HCT116 (cell line): ENCODE data around the gene MCRIP2. TPM values are rescaled to one million over a fixed set of nuclear protein-coding genes. Genes with fewer than 3 reads are reported as not detected.

Experiments used
- ATAC-seq: fragments of 200-7000 bp; cut with Tn5 transposase; 2 replicates; pipeline ENCODE4 v1.9.1; 2020; ENCODE audit warnings: mild to moderate bottlenecking, moderate library complexity
- BruUV-seq: library from RNA; stranded (reverse); fragments of 400-500 nt; replicated peaks from 2 replicates; lab custom pipeline; 2021; lab: Mats Ljungman, UMichigan
- CTCF ChIA-PET: fragments of 300-600 bp; sonication (Branson Sonifier 250); formaldehyde crosslinking; loops from one replicate; lab custom pipeline; 2021; ENCODE audit warnings: antibody characterized with exemption; lab: Charles Lee
- POLR2A ChIA-PET: fragments of 300-600, 350-600 bp; sonication (Branson Sonifier 250); formaldehyde crosslinking; loops from one replicate; lab custom pipeline; 2021; ENCODE audit warnings: antibody characterized with exemption; lab: Charles Lee
- RAD21 ChIA-PET, 2 experiments: fragments of 300-600 bp; sonication (Branson Sonifier 250); formaldehyde crosslinking; loops; one replicate each; lab custom pipeline; 2023; ENCODE audit warnings: low total read pairs in 2 of 2; ENCODE audit not compliant: uncharacterized antibody in 2 of 2, unreplicated experiment in 2 of 2, low non-redundant PET in 1 of 2; lab: Charles Lee
- DNase-seq: peaks from one replicate; pipeline ENCODE4 v3.0.0-alpha.2; 2010; ENCODE audit warnings: low read depth, low spot score
- H2AFZ ChIP-seq: fragments of 200-600 bp; shearing (Covaris generic), sonication (generic); 2 replicates; pipeline ENCODE4 v1.6.1; 2017; ENCODE audit warnings: low read depth, mixed run types, mixed read lengths, antibody characterized with exemption, low read length; ENCODE audit not compliant: poor library complexity, severe bottlenecking
- H3K27ac ChIP-seq: 2 replicates; pipeline ENCODE4 v1.5.1; 2012; ENCODE audit warnings: low read depth, low read length
- H3K27me3 ChIP-seq: fragments of 200-600 bp; sonication (generic); 2 replicates; pipeline ENCODE4 v1.6.1; 2016; ENCODE audit warnings: mixed run types, low read length, mixed read lengths; ENCODE audit not compliant: insufficient read depth
- H3K36me3 ChIP-seq, 2 experiments: fragments of 200-500 bp in 1 of 2; fragments of 200-600 bp in 1 of 2; sonication (Bioruptor generic) in 1 of 2; sonication (generic) in 1 of 2; 2 replicates each; pipeline versions ENCODE4 v1.5.1 to v1.6.1; 2014 to 2016; ENCODE audit warnings: low read length in 2 of 2, inconsistent platforms in 1 of 2, mixed read lengths in 1 of 2, mixed run types in 1 of 2; ENCODE audit not compliant: insufficient read depth in 2 of 2, control insufficient read depth in 1 of 2
- H3K4me1 ChIP-seq, 2 experiments: fragments of 200-600 bp in 1 of 2; sonication (generic) in 1 of 2; 2 replicates each; pipeline versions ENCODE4 v1.5.1 to v1.6.1; 2012 to 2017; ENCODE audit warnings: low read length in 2 of 2, inconsistent platforms in 1 of 2, mild to moderate bottlenecking in 1 of 2, mixed read lengths in 1 of 2, mixed run types in 1 of 2, moderate library complexity in 1 of 2; ENCODE audit not compliant: insufficient read depth in 2 of 2, control insufficient read depth in 1 of 2
- H3K4me2 ChIP-seq: fragments of 200-600 bp; sonication (generic); 2 replicates; pipeline ENCODE4 v1.6.1; 2017; ENCODE audit warnings: mixed run types, low read length, mixed read lengths
- H3K4me3 ChIP-seq, 2 experiments: fragments of 200-600 bp in 1 of 2; sonication (generic) in 1 of 2; replicated peaks in 1 of 2; 2 replicates each; pipeline ENCODE4 v1.5.1; 2011 to 2016; ENCODE audit warnings: low read length in 2 of 2, control low read depth in 1 of 2, low read depth in 1 of 2, mild to moderate bottlenecking in 1 of 2, mixed read lengths in 1 of 2, mixed run types in 1 of 2
- H3K79me2 ChIP-seq: fragments of 200-600 bp; sonication (generic); 2 replicates; pipeline ENCODE4 v1.6.1; 2017; ENCODE audit warnings: mild to moderate bottlenecking, mixed run types, low read length, moderate library complexity, mixed read lengths; ENCODE audit not compliant: insufficient read depth
- H3K9ac ChIP-seq: fragments of 200-600 bp; sonication (generic); 2 replicates; pipeline ENCODE4 v1.6.1; 2016; ENCODE audit warnings: low read length, mixed read lengths
- H3K9me2 ChIP-seq: fragments of 200-600 bp; sonication (generic), shearing (Covaris generic); 2 replicates; pipeline ENCODE4 v1.6.1; 2017; ENCODE audit warnings: mixed run types, mild to moderate bottlenecking, moderate library complexity; ENCODE audit not compliant: insufficient read depth
- H3K9me3 ChIP-seq, 2 experiments: fragments of 200-500 bp in 1 of 2; fragments of 200-600 bp in 1 of 2; sonication (Bioruptor generic) in 1 of 2; sonication (generic) in 1 of 2; 2 replicates each; pipeline ENCODE4 v1.6.1; 2014 to 2017; ENCODE audit warnings: low read length in 2 of 2, mixed read lengths in 2 of 2, inconsistent platforms in 1 of 2, low read depth in 1 of 2, mild to moderate bottlenecking in 1 of 2, mixed run types in 1 of 2, moderate library complexity in 1 of 2; ENCODE audit not compliant: control insufficient read depth in 1 of 2, insufficient read depth in 1 of 2
- H4K20me1 ChIP-seq: fragments of 200-600 bp; sonication (generic), shearing (Covaris generic); 2 replicates; pipeline ENCODE4 v1.6.1; 2017; ENCODE audit warnings: mixed run types, mild to moderate bottlenecking, moderate library complexity; ENCODE audit not compliant: insufficient read depth
- CTCF ChIP-seq, 3 experiments: fragments of 200-600 bp in 1 of 3; sonication (generic) in 1 of 3; IDR thresholded peaks in 2 of 3; conservative IDR thresholded peaks in 1 of 3; 2 replicates each; pipeline ENCODE4 v1.5.1; 2012 to 2017; ENCODE audit warnings: low read depth in 2 of 3, low read length in 2 of 3, antibody characterized with exemption in 1 of 3, borderline replicate concordance in 1 of 3, control low read depth in 1 of 3, mild to moderate bottlenecking in 1 of 3, mixed read lengths in 1 of 3, mixed run types in 1 of 3, moderate library complexity in 1 of 3; ENCODE audit not compliant: insufficient read depth in 1 of 3
- EGR1 ChIP-seq: IDR thresholded peaks from 2 replicates; pipeline ENCODE4 v1.6.1; 2012; ENCODE audit warnings: low read depth
- EZH2phosphoT487 ChIP-seq: fragments of 200-600 bp; IDR thresholded peaks from 2 replicates; pipeline ENCODE4 v1.6.1; 2018; ENCODE audit warnings: antibody characterized with exemption, borderline replicate concordance
- MAX ChIP-seq: IDR thresholded peaks from 2 replicates; pipeline ENCODE4 v1.6.1; 2012
- POLR2AphosphoS5 ChIP-seq: IDR thresholded peaks from 2 replicates; pipeline ENCODE4 v1.6.1; 2011; ENCODE audit warnings: mild to moderate bottlenecking, low read depth, low read length, moderate library complexity
- YY1 ChIP-seq: IDR thresholded peaks from 2 replicates; pipeline ENCODE4 v1.6.1; 2011; ENCODE audit warnings: low read length, low read depth, moderate library complexity, mild to moderate bottlenecking; ENCODE audit not compliant: insufficient replicate concordance; ENCODE audit errors: extremely low read depth
- ZFX ChIP-seq: fragments of 450-650 bp; IDR thresholded peaks from 2 replicates; pipeline ENCODE4 v1.6.1; 2017
- intact Hi-C: fragments of 100-400 bp; cut with micrococcal nuclease; formaldehyde crosslinking; loops from 2 replicates; pipeline ENCODE4 v1.10.0; 2022
- total RNA-seq: library from RNA; stranded (reverse); gene quantifications from one replicate; pipeline ENCODE4 v1.2.1, GENCODE V29; 2021; ENCODE audit not compliant: unreplicated experiment

MCRIP2 gene
- total RNA-seq, 1 experiment from 2014 or later = 34.9 TPM

GRCh38 chr16:667780-668518 is 26.3 kb downstream of the MCRIP2 start, which contains the start of gene RHOT2:
TSS of gene RHOT2 (plus strand) at chr16:668132. CDS start at chr16:668200, 68 bp downstream.
- RAD21 ChIA-PET = no interaction called here
- Histone ChIP-seq H2AFZ (no peak within 1 kb of the TSS), H3K9ac (peak within 1 kb of the TSS; percentile 80), H3K9me3 (no peaks in the 10 kb centered on the region), H3K4me1 (peaks cover 0 to 10% of the 10 kb centered on the region in 2 experiments; a peak in 1 of 4 replicates), H3K4me2 (peak within 1 kb of the TSS; percentile 74), H3K9me2 (no peaks in the 10 kb centered on the region), H4K20me1 (no peaks in the 10 kb centered on the region), H3K36me3 (peaks cover 0 to 4% of the 10 kb centered on the region in 2 experiments; a peak in 1 of 4 replicates), H3K4me3 (peak within 1 kb of the TSS; percentile 66 to 72), H3K27me3 (no peaks in the 10 kb centered on the region), H3K27ac (peak within 1 kb of the TSS; percentile 78), H3K79me2 (peaks cover 26% of the 10 kb centered on the region)
- CTCF ChIA-PET = no interaction called here
- TF ChIP-seq POLR2AphosphoS5 (peak; percentile 69), ZFX (no peak), MAX (peak; percentile 50; the same call in 1 of the 2 replicates), EGR1 (peak; percentile 58), YY1 (peak; percentile 86), EZH2phosphoT487 (no peak), CTCF (IDR thresholded peaks at IDR 0.05 in 2 of 3, conservative IDR thresholded peaks at IDR 0.05 in 1 of 3; ENCODE audit: borderline replicate concordance in 1 of 3, insufficient read depth in 1 of 3, low read depth in 2 of 3, low read length in 2 of 3) (peak; percentile 37 to 60 (median 49); a peak in 5 of 6 replicates)
- ATAC-seq = peak; percentile 90
- POLR2A ChIA-PET = no interaction called here
- no peak for DNase-seq
- BruUV-seq = no TSS peak
- intact Hi-C loops = no loop called here
